ENCODE data around the gene SCAMP2.
"Not testable (repeated sequence)": the region's sequence is repeated elsewhere in the genome, so short reads cannot be mapped to it uniquely, and the experiment has no call there.

The SCAMP2 gene

DNA sequence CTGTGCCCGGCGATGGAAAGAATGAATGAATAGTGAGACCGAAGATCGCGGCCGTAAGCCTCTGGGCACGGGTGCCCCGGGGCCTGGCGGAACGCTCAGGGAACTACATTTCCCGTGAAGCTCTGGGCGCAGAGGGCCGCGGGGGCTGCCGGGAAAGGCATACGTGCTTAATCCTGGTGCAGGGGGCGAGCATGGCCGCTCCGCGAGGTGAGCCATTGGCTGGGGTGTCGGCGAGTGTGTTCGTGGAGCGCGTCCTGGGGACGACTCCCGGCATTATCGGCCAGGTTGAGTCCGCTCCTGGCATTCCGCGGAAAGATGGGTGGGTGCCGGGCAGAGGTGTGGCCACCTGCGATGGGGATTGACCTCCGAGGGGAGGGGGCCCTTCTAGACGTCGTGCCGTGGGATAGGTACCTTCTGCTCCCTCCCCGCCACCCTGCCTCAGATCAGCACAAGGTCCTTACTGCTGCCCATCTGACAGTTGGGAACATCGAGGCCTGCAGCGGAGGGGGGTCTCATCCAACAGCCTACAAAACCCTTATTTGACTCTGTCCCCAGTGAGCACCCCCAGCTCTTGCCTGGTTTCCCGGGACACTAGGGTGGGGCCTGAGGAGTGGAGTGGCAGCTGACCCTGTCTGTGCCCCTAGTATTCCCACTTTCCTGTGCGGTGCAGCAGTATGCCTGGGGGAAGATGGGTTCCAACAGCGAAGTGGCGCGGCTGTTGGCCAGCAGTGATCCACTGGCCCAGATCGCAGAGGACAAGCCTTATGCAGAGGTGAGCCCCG lies 16.9 kb upstream of the SCAMP2 start, which contains the start of gene MPI:
TSS of gene MPI (plus strand) at position 160 of the 782 bp plus-strand sequence. CDS start at position 192, 32 bp downstream.
- DNase-seq: peak; percentile 82 to 84

DNA sequence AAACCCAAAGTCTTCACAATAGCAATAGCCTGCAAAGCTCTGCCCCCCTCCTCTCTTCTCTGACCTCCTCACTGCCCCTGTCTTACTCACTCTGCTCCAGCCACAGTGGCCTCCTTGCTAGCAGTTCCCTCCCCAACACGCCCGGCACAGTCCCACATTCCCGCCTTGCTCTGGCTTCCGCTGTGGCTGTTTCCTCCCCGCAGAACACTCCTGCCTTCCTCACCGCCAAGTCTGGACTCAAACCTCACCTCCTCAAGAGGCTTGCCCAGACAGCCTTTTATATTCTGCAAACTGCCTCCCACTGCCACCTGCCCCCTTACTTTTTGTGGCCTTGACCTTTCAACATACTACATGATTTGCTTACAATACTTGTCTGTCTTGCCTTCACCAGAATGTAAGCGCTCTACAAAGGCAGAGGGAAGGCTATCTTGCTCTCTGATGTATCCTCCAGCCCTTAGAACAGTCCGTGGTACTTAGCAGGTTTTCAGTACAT lies 16.3 kb upstream of the SCAMP2 start:
- DNase-seq: no peak

GRCh38 chr15:74888716-74889115 lies 15.6 kb upstream of the SCAMP2 start:
- DNase-seq: no peak

DNA sequence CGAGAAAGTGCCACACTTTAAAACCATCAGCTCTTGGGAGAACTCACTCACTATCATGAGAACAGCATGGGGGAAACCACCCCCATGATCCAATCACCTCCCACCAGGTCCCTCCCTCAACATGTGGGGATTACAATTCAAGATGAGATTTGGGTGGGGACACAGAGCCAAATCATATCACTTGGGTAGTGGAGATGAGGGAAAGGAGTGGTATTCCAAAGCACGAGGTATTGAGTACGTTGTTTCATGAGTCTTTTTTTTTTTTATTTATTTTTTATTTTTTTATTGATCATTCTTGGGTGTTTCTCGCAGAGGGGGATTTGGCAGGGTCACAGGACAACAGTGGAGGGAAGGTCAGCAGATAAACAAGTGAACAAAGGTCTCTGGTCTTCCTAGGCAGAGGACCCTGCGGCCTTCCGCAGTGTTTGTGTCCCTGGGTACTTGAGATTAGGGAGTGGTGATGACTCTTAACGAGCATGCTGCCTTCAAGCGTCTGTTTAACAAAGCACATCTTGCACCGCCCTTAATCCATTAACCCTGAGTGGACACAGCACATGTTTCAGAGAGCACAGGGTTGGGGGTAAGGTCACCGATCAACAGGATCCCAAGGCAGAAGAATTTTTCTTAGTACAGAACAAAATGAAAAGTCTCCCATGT lies 14.5 kb upstream of the SCAMP2 start:
- not testable (repeated sequence) for DNase-seq

- DNase-seq: no peak
Measured at GRCh38 chr15:74885461-74885860, 12.3 kb upstream of the SCAMP2 start.

DNA sequence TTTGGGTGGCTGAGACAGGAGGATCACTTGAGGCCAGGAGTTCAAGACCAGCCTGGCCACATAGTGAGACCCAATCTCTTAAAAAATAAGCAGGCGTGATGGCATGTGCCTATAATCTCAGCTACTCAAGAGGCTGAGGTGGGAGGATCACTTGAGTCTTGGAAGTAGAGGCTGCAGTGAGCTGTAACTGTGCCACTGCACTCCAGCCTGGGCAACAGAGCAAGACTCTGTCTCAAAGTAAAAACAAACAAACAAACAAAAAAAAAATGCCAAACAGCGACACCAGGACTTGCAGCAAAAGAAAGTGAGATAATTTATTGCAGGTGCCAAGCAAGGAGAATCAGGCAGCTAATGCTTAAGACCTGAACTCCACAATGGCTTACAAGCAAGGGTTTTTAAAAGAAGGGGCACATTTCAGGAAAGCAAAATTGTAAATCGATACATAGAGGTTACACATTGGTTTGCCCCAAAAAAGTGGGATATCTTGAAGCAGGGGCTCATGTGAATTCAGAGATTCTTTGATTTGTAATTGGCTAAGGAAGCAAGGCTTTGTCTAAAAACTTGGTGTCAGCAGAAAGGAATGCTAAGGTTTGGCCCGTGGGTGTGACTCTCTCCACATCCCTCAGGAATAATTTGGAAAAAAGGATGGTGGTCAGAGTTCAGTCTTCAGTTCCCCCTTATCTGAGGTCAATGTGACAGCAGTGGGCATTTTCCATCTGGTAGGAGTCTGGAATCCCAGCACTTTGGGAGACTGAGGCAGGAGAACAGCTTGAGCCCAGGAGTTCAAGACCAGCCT lies 11.5 kb upstream of the SCAMP2 start:
- no peak for DNase-seq

GRCh38 chr15:74882528-74882927 lies 9.4 kb upstream of the SCAMP2 start:
- DNase-seq: no peak

DNA sequence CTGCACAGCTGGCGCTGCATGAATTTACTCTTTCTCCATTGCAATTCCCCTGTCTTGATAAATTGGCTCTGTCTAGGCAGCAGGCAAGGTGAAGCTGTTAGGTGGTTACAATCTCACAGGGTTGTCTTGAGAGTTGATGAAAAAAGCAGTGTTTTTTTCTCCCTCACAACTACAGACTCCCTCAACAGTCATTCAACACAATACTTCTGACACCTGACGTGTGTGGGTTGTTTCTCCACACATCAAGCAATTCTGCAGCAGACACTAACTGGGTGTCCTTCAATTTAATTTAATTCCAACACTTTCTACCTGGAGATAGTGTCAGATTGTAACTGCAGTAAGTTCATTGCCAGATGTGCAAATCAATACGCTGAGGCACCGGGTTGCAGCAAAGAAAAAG lies 5.1 kb upstream of the SCAMP2 start:
- DNase-seq: no peak

GRCh38 chr15:74873756-74874424 lies 725 bp upstream of the SCAMP2 start:
- no peak for DNase-seq

DNA sequence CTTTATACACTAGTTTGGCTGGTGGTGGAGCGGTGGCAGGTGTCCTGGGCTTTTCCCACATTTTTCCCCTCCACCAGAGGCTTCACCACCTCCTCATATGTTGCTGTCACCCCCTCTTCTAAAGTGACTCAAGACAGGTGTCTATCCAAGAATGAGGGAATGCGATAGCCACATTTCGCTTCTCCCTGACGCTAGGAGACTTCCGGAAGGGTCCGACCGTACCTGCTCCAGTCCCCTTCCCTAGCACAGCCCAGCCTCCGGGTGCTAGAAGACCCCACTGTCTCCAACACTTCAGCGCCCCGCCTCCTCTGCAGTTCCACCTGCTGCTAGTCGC lies 496 bp downstream of the SCAMP2 start:
- no peak for DNase-seq

DNA sequence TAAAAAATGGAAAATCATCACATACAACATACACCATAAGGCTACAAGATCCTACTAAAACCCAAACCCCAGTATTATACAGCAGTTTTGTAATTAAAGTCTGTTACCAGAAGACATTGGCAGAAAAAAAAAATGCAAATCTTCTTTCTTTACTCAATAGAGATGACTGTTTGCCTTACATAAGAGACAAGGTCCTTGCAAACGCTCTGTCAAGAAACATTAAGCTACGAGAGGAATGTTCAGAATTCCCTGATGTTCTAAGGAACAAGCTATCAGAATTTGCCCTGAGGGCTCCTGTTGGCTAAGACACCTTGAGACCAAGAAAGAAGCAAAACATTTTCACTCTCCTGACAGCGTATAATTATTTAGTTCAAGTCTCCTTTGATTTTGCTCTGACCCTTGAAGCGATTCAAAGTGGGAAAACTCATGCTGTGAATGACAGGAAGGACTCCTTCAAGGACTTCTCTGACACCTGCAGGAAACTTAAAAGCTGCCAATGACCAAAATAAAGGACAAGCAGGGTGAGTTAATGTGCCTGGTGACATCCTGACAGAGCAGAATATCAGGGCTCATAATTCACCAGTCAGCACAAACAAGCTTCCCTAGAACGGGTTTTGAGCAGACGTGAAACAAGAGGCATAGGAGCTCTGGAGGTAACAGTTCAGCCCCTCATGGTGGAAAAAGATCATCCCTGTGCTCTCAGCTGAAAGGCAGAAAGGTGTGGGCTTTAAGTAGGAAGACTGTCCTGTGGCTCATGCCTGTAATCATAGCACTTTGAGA lies 2.5 kb downstream of the SCAMP2 start:
- DNase-seq: no peak

DNA sequence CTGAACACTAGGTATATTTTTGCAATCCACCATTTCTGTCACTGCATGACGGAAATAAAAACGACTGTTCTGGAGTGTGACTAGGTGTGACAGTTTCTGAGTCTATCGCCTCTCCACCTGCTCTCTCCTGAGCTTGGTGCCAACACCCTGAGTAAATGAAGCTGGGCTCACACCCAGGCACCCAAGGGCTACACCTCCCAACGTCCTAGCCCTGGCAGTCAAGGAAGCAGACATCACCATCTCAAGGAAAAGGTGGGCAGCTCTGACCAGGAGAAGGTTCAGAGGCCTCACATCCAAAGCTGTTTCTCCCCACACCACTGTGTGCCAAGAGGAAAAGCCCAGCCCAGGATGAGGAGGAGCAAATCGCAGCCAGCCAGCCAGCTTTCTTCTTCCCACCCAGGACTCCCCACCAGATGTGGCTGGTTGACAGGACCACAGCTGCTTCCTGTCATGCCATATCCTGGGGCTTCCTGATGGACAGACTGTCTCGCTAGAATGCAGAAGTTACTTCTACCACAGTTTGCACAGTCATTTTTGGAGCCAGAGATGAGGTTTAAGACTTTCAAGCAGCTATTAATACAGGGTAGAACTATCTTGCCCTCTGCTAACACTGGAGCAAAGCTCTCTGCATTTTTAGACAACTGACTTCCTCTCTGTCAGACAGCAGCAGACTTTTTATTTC lies 3.3 kb downstream of the SCAMP2 start:
- DNase-seq: no peak

- DNase-seq: no peak
Measured at GRCh38 chr15:74869372-74869725, 3.8 kb downstream of the SCAMP2 start.

DNA sequence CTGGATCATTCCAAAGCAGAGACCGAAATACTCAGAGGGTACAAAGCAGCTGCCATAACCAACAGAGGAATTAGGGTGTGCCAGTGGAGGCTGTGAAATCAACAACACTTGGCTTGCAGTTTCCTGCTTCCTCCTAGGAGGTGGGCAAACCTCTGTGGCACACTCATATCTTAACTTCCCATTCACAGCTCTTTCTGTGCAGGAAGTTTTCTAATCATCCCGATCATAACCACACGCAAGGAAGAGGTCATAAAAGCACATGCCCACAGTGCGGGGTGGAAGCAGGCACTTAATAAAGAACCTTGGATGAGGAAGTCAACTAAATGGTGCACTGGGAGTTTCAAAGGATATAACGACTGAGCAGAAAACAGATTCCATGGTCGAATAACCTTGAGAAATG lies 5.1 kb downstream of the SCAMP2 start:
- DNase-seq: no peak

DNA sequence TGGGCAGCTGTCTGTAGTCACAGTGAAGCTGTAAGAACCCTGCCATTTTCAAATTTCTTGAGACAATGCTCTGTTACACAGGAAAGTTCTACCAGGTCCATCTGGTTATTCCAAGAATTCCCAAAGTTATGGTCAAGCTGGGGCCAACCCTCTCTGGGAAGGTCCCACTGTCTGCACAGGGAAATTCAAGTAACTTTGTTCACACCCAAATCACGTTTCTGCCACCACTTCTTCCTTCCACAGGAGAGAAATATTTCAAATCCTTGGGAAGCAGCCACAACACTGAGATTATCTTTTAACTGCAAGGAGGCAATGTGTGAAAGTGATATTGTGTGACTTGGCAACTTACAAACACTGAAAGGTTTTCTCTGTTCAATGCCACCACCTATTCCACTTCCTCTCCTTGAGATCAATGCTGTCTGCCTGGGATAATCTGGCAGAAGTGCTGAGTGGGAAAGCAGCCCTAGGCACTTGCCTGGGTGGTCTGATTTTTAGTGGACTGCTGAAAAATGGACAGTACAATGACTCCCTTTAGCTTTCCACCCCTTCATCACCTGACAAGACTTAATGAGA lies 5.6 kb downstream of the SCAMP2 start:
- no peak for DNase-seq

DNA sequence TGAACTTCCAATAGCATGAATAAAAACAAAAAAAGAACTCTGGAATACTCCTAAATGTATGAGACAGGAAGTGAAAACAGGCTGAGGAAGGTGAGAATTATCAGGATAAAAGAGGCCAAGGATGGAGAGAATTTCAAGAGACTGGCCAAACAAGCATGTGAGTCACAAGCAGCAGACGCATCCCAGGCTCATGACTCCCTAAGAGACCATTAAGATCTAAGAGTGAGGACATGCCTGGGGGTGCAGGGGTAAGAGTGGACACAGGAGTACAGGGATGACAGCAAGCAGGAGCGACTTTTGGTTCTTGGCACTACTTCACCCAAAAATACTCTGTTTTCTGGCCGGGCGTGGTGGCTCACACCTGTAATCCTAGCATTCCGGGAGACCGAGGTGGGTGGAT lies 7.1 kb downstream of the SCAMP2 start:
- no peak for DNase-seq

DNA sequence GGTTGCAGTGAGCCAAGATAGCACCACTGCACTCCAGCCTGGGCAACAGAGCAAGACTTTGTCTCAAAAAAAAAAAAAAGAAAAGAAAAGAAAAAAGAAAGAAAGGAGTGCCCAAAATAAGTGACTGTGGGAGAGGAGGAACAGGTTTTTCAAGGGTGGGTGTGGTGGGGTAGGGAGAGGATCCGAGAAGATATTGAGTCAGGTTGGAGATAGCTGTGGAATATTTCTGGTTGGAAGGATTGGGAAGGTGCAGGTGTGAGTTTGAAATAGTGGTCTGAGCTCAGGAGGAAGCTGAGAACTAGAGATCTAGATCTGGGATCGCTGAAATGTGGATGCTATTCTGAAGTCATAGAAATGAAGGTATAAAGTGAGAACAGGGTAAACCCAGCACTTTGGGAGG lies 7.8 kb downstream of the SCAMP2 start:
- DNase-seq: no peak

DNA sequence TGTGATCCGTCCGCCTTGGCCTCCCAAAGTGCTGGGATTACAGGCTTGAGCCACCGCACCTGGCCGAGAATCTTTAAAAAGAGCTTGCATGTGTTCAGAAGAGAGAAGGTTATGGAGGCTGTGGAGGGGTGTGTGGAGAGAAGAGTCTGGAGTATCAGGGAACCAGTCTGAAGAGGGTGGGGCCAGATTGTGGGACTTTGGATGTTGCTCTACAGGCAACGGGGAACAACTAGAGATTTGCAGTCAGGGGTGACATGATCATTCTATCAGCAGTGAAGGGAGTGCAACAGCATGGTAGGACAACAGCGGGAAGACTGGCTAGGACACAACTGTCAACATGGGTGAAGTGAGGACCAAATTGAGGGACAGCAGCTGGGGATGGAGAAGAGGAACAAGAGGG lies 8.9 kb downstream of the SCAMP2 start:
- no peak for DNase-seq

- DNase-seq: no peak
Measured at GRCh38 chr15:74863239-74864056, 9.7 kb downstream of the SCAMP2 start.

- no peak for DNase-seq
Measured at GRCh38 chr15:74858369-74858740, 14.8 kb downstream of the SCAMP2 start.

All from stimulated activated CD4-positive, alpha-beta T cell treated with anti-CD3 and anti-CD28 coated beads, Interleukin-4, amount 100 ng/mL, for 4 hours (primary cell).